ENCODE results near the gene KPNA6. TPM values are rescaled to one million over a fixed set of nuclear protein-coding genes. Genes with fewer than 3 reads are reported as not detected.

Gene KPNA6
- total and polyA plus RNA-seq, 10 of the 15 experiments (the other 5 are each of a cell fraction or from before 2014, with no cell fraction given) = 11.1 to 55.6 (median 25.9) TPM

DNA sequence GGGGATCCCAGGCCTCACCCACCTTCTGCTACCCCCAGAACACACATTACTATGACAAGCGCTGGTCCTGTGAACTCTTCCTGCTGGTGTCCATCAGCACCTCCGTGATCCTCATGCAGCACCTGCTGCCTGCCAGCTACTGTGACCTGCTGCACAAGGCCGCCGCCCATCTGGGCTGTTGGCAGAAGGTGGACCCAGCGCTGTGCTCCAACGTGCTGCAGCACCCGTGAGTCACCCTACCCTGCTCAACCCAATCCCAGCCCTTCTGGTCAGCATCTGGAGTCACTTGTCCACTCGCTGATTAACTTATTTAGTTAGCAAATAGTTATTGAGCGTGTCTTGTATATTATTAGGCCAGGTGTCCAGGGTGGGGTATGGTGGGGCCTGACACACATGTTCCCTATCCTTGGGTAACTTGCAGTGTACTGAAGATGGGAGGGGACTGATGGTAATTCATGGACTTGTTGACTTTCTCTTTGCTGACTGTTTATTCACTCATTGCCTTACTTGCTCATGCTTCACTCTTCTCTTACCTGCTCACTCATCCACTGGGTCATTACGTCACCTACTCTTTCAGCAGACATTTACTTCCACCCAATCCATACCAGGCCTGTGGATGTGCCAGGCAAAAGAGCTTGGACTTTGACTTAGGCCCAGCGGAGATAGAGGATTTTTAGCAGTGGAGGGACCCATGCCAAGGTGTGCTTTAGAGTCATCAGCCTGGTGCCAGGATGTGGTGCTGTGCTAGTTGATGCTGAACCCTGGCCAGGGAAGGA is 12.9 kb upstream of the KPNA6 start:
- H2AFZ ChIP-seq (ENCODE audit: control insufficient read depth, low read depth, low read length) = no peak overlapping the region
- H3K4me3 ChIP-seq = no peak overlapping the region
- SMC1A ChIA-PET (ENCODE audit: uncharacterized antibody, unreplicated experiment) = interaction anchor here (0.6 kb wide), 1 partner anchor 19 kb away, joined by 3 read pairs; no protein-coding TSS in a partner anchor
- H3K79me2 ChIP-seq (ENCODE audit: control insufficient read depth, insufficient read depth, low read length) = no peaks in the 10 kb centered on the region
- H3K36me3 ChIP-seq (ENCODE audit: control insufficient read depth in 2 of 2, insufficient read depth in 2 of 2, low read length in 1 of 2) = peaks cover 16 to 22% of the 10 kb centered on the region in 2 experiments
- TF ChIP-seq POLR2AphosphoS2 (IDR thresholded peaks at IDR 0.05; ENCODE audit: low read depth, low read length) = no peak
- TF ChIP-seq, protein P1, sequence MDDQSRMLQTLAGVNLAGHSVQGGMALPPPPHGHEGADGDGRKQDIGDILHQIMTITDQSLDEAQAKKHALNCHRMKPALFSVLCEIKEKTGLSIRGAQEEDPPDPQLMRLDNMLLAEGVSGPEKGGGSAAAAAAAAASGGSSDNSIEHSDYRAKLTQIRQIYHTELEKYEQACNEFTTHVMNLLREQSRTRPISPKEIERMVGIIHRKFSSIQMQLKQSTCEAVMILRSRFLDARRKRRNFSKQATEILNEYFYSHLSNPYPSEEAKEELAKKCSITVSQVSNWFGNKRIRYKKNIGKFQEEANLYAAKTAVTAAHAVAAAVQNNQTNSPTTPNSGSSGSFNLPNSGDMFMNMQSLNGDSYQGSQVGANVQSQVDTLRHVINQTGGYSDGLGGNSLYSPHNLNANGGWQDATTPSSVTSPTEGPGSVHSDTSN (IDR thresholded peaks at IDR 0.05; ENCODE audit: insufficient replicate concordance, low read depth, low read length) = no peak
- no peak for TF ChIP-seq CHD2 (IDR thresholded peaks at IDR 0.05; ENCODE audit: borderline replicate concordance, low read depth, low read length)
- POLR2A ChIA-PET = no interaction called here
- H3K27ac ChIP-seq (ENCODE audit: control insufficient read depth, insufficient read depth) = no peak overlapping the region
- CTCF ChIA-PET = interaction anchor here (1.0 to 1.3 kb wide), 2 partner anchors 16 to 22 kb away, joined by 3 to 4 read pairs; partner anchors contain the start of gene TMEM39B
- FAIRE-seq = no peak
- ATAC-seq = no peak
- no peaks in the 10 kb centered on the region for H4K20me1 ChIP-seq (ENCODE audit: control insufficient read depth, insufficient read depth)
- no peak overlapping the region for H3K9ac ChIP-seq (ENCODE audit: control insufficient read depth, insufficient read depth, low read length)
- no peaks in the 10 kb centered on the region for H3K9me3 ChIP-seq (replicated peaks; ENCODE audit: control insufficient read depth, insufficient read depth, low read length)
- in situ Hi-C loops (cut with MboI) (no loop called here), intact Hi-C loops (cut with micrococcal nuclease; ENCODE audit: unreplicated experiment) (no loop called here)
- 89% methylated on average over 11 of the region's 11 CpGs for WGBS (ENCODE audit: insufficient coverage, insufficient replicate concordance, low lambda C conversion rate, missing lambda C conversion rate)
- no peak overlapping the region for H3K4me2 ChIP-seq (ENCODE audit: control insufficient read depth, insufficient read depth)
- RAD21 ChIA-PET (ENCODE audit: unreplicated experiment) = no interaction called here
- no peaks in the 10 kb centered on the region for H3K27me3 ChIP-seq (replicated peaks in 1 of 2; ENCODE audit: control insufficient read depth in 2 of 2, insufficient read depth in 2 of 2, low read length in 1 of 2)
- H3K4me1 ChIP-seq (ENCODE audit: control insufficient read depth, insufficient read depth, low read length) = no peaks in the 10 kb centered on the region
- BruUV-seq (replicated peaks) = no TSS peak
- DNase-seq (ENCODE audit: low read depth, low spot score) = no peak

DNA sequence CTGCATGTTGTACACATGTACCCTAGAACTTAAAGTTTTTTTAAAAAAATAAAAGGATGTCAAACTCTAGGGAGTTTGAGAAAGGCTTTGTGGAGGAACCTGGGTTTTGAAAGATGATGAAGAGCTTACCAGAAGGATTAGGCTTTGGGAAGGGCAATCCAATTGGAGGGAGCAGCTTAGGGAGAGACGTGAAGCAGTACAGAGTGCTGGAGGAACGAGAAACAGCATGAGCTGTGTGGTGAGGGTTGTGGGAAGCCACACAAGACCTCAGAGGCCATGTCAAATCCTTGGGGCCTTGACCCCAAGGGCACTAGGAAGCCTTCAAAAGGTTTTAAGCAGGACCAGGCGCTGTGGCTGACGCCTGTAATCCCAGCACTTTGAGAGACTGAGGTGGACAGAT is 8.4 kb upstream of the KPNA6 start:
- no peak overlapping the region for H3K4me3 ChIP-seq
- no peaks in the 10 kb centered on the region for H3K79me2 ChIP-seq (ENCODE audit: control insufficient read depth, insufficient read depth, low read length)
- no TSS peak for BruUV-seq (replicated peaks)
- no peaks in the 10 kb centered on the region for H3K27me3 ChIP-seq (replicated peaks in 1 of 2; ENCODE audit: control insufficient read depth in 2 of 2, insufficient read depth in 2 of 2, low read length in 1 of 2)
- H2AFZ ChIP-seq (ENCODE audit: control insufficient read depth, low read depth, low read length) = no peak overlapping the region
- no peak overlapping the region for H3K27ac ChIP-seq (ENCODE audit: control insufficient read depth, insufficient read depth)
- no peak for FAIRE-seq
- WGBS (ENCODE audit: insufficient coverage, insufficient replicate concordance, low lambda C conversion rate, missing lambda C conversion rate) = 79% methylated on average over 4 of the region's 4 CpGs
- DNase-seq (ENCODE audit: low read depth, low spot score) = no peak
- ChIA-PET POLR2A (interaction anchor here (0.6 kb wide), 1 partner anchor 44 kb away, joined by 5 read pairs; no protein-coding TSS in a partner anchor), RAD21 (ENCODE audit: unreplicated experiment) (no interaction called here), CTCF (interaction anchor here (2.0 kb wide), 1 partner anchor 10 kb away, joined by 6 read pairs; no protein-coding TSS in a partner anchor), SMC1A (ENCODE audit: uncharacterized antibody, unreplicated experiment) (no interaction called here)
- in situ Hi-C loops (cut with MboI) (no loop called here), intact Hi-C loops (cut with micrococcal nuclease; ENCODE audit: unreplicated experiment) (no loop called here)
- no peak overlapping the region for H3K4me2 ChIP-seq (ENCODE audit: control insufficient read depth, insufficient read depth)
- no peaks in the 10 kb centered on the region for H4K20me1 ChIP-seq (ENCODE audit: control insufficient read depth, insufficient read depth)
- H3K4me1 ChIP-seq (ENCODE audit: control insufficient read depth, insufficient read depth, low read length) = no peaks in the 10 kb centered on the region
- no peaks in the 10 kb centered on the region for H3K9me3 ChIP-seq (replicated peaks; ENCODE audit: control insufficient read depth, insufficient read depth, low read length)
- no peak for ATAC-seq
- peaks cover 18 to 20% of the 10 kb centered on the region in 2 experiments for H3K36me3 ChIP-seq (ENCODE audit: control insufficient read depth in 2 of 2, insufficient read depth in 2 of 2, low read length in 1 of 2)
- H3K9ac ChIP-seq (ENCODE audit: control insufficient read depth, insufficient read depth, low read length) = no peak overlapping the region
- no peak for TF ChIP-seq ATF7 (IDR thresholded peaks at IDR 0.05; ENCODE audit: low read depth)
- TF ChIP-seq, protein P2, sequence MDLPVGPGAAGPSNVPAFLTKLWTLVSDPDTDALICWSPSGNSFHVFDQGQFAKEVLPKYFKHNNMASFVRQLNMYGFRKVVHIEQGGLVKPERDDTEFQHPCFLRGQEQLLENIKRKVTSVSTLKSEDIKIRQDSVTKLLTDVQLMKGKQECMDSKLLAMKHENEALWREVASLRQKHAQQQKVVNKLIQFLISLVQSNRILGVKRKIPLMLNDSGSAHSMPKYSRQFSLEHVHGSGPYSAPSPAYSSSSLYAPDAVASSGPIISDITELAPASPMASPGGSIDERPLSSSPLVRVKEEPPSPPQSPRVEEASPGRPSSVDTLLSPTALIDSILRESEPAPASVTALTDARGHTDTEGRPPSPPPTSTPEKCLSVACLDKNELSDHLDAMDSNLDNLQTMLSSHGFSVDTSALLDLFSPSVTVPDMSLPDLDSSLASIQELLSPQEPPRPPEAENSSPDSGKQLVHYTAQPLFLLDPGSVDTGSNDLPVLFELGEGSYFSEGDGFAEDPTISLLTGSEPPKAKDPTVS (IDR thresholded peaks at IDR 0.05; ENCODE audit: low read depth, low read length) = no peak
- no peak for TF ChIP-seq KLF5 (IDR thresholded peaks at IDR 0.05; ENCODE audit: partially characterized antibody)
- TF ChIP-seq RELA (IDR thresholded peaks at IDR 0.05; ENCODE audit: borderline replicate concordance, partially characterized antibody) = no peak
- no peak for TF ChIP-seq IRF4 (IDR thresholded peaks at IDR 0.05; ENCODE audit: low read depth, low read length)
- no peak for TF ChIP-seq HCFC1 (IDR thresholded peaks at IDR 0.05; ENCODE audit: low read length)
- no peak for TF ChIP-seq CHD2 (IDR thresholded peaks at IDR 0.05; ENCODE audit: borderline replicate concordance, low read depth, low read length)
- TF ChIP-seq TAF1 (IDR thresholded peaks at IDR 0.05; ENCODE audit: borderline replicate concordance, low read depth, low read length) = no peak
- TF ChIP-seq, protein P3, sequence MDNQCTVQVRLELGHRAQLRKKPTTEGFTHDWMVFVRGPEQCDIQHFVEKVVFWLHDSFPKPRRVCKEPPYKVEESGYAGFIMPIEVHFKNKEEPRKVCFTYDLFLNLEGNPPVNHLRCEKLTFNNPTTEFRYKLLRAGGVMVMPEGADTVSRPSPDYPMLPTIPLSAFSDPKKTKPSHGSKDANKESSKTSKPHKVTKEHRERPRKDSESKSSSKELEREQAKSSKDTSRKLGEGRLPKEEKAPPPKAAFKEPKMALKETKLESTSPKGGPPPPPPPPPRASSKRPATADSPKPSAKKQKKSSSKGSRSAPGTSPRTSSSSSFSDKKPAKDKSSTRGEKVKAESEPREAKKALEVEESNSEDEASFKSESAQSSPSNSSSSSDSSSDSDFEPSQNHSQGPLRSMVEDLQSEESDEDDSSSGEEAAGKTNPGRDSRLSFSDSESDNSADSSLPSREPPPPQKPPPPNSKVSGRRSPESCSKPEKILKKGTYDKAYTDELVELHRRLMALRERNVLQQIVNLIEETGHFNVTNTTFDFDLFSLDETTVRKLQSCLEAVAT (IDR thresholded peaks at IDR 0.05) = no peak
